Hepatocyte (in vitro differentiated cells): ENCODE results near the gene USP12. TPM values are rescaled to one million over a fixed set of nuclear protein-coding genes. Genes with fewer than 3 reads are reported as not detected.

Source experiments
- DNase-seq: peaks from one replicate; pipeline ENCODE4 v3.0.0-alpha.2; 2016; ENCODE audit warnings: low spot score
- H2AFZ ChIP-seq: fragments of 200-600 bp; sonication (generic); 2 replicates; pipeline ENCODE4 v1.6.0; 2016; ENCODE audit warnings: antibody characterized with exemption, mild to moderate bottlenecking
- H3K27ac ChIP-seq: fragments of 200-600 bp; sonication (generic); 2 replicates; pipeline ENCODE4 v1.5.1; 2016; ENCODE audit warnings: mild to moderate bottlenecking
- H3K27me3 ChIP-seq: fragments of 200-600 bp; sonication (generic); 2 replicates; pipeline ENCODE4 v1.6.1; 2016
- H3K36me3 ChIP-seq: fragments of 200-600 bp; sonication (generic); replicated peaks from 2 replicates; pipeline ENCODE4 v1.5.1; 2016; ENCODE audit warnings: low read depth; ENCODE audit not compliant: insufficient read depth
- H3K4me1 ChIP-seq: fragments of 200-600 bp; sonication (generic); 2 replicates; pipeline ENCODE4 v1.5.1; 2016; ENCODE audit warnings: mild to moderate bottlenecking, moderate library complexity; ENCODE audit not compliant: insufficient read depth
- H3K4me2 ChIP-seq: fragments of 200-600 bp; sonication (generic); 2 replicates; pipeline ENCODE4 v1.6.0; 2016
- H3K4me3 ChIP-seq: fragments of 200-600 bp; sonication (generic); 2 replicates; pipeline ENCODE4 v1.5.1; 2016; ENCODE audit warnings: mild to moderate bottlenecking
- H3K79me2 ChIP-seq: fragments of 200-600 bp; sonication (generic); 2 replicates; pipeline ENCODE4 v1.6.0; 2017; ENCODE audit warnings: mild to moderate bottlenecking
- H3K9me2 ChIP-seq: fragments of 200-600 bp; sonication (generic); replicated peaks from 2 replicates; pipeline ENCODE4 v1.6.0; 2017; ENCODE audit warnings: mild to moderate bottlenecking; ENCODE audit not compliant: insufficient read depth
- H3K9me3 ChIP-seq: fragments of 200-600 bp; sonication (generic); 2 replicates; pipeline ENCODE4 v1.5.1; 2016; ENCODE audit warnings: low read depth, mild to moderate bottlenecking
- H4K20me1 ChIP-seq: fragments of 200-600 bp; sonication (generic); 2 replicates; pipeline ENCODE4 v1.6.0; 2016; ENCODE audit warnings: mild to moderate bottlenecking; ENCODE audit not compliant: insufficient read depth, poor library complexity, severe bottlenecking
- CTCF ChIP-seq: fragments of 200-600 bp; sonication (generic); IDR thresholded peaks from 2 replicates; pipeline ENCODE4 v1.5.1; 2016; ENCODE audit warnings: antibody characterized with exemption, mild to moderate bottlenecking; ENCODE audit not compliant: poor library complexity
- EZH2 ChIP-seq: fragments of 200-600 bp; sonication (generic); IDR thresholded peaks from 2 replicates; pipeline ENCODE4 v1.6.1; 2016; ENCODE audit warnings: antibody characterized with exemption, mild to moderate bottlenecking, borderline replicate concordance
- EZH2phosphoT487 ChIP-seq: fragments of 200-600 bp; sonication (generic); IDR thresholded peaks from one replicate; pipeline ENCODE4 v1.6.1; 2018; ENCODE audit warnings: antibody characterized with exemption, mild to moderate bottlenecking, low read depth, moderate library complexity; ENCODE audit not compliant: unreplicated experiment, severe bottlenecking
- WGBS: methylation state at CpG from one replicate; pipeline ENCODE4 v1.1.6; 2016; ENCODE audit warnings: low lambda C conversion rate; ENCODE audit errors: missing lambda C conversion rate; 5-methylcytosine and 5-hydroxymethylcytosine counted together
- polyA plus RNA-seq: library from polyadenylated mRNA; unstranded; fragments of >200 nt; fragmentation: Nextera tagmentation; extraction: Ambion mirVana; gene quantifications from 2 replicates; pipeline ENCODE4 v1.2.1, GENCODE V29; 2016
- total RNA-seq: library from RNA; depleted of rRNA; stranded (reverse); fragments of >200 nt; gene quantifications from 2 replicates; pipeline ENCODE4 v1.2.3, GENCODE V29; 2014

USP12 gene
- total and polyA plus RNA-seq, 2 experiments from 2014 or later: 17.5 to 26.4 TPM

- no peaks in the 10 kb centered on the region for H3K9me2 ChIP-seq
- no peak overlapping the region for H3K27ac ChIP-seq
- H3K9me3 ChIP-seq: no peaks in the 10 kb centered on the region
- no peak overlapping the region for H3K4me3 ChIP-seq
- H3K36me3 ChIP-seq: no peaks in the 10 kb centered on the region
- no peak overlapping the region for H3K4me2 ChIP-seq
- no peak overlapping the region for H2AFZ ChIP-seq
- no peak for DNase-seq
- H4K20me1 ChIP-seq: no peaks in the 10 kb centered on the region
- TF ChIP-seq EZH2phosphoT487 (no peak), CTCF (no peak), EZH2 (no peak)
- H3K79me2 ChIP-seq: no peaks in the 10 kb centered on the region
- H3K4me1 ChIP-seq: peaks cover 28% of the 10 kb centered on the region
- WGBS: 97% methylated on average over 8 of the region's 8 CpGs
- no peaks in the 10 kb centered on the region for H3K27me3 ChIP-seq
Observed at GRCh38 chr13:27020415-27020814, 151.2 kb downstream of the USP12 start.

GRCh38 chr13:27018882-27019281, 152.7 kb downstream of the USP12 start:
- Histone ChIP-seq H3K79me2 (no peaks in the 10 kb centered on the region), H3K27ac (no peak overlapping the region), H3K4me2 (peak overlapping the region; percentile 23), H4K20me1 (no peaks in the 10 kb centered on the region), H3K9me3 (no peaks in the 10 kb centered on the region), H3K9me2 (no peaks in the 10 kb centered on the region), H2AFZ (no peak overlapping the region), H3K4me1 (peaks cover 24% of the 10 kb centered on the region), H3K27me3 (no peaks in the 10 kb centered on the region), H3K36me3 (no peaks in the 10 kb centered on the region), H3K4me3 (no peak overlapping the region)
- no peak for DNase-seq
- TF ChIP-seq CTCF: no peak
- no peak for TF ChIP-seq EZH2
- no peak for TF ChIP-seq EZH2phosphoT487
- WGBS: 43% methylated on average over 5 of the region's 5 CpGs

- Histone ChIP-seq H3K4me1 (peaks cover 21% of the 10 kb centered on the region), H4K20me1 (no peaks in the 10 kb centered on the region), H3K9me2 (no peaks in the 10 kb centered on the region), H3K4me2 (peak overlapping the region; percentile 23), H3K79me2 (no peaks in the 10 kb centered on the region), H2AFZ (no peak overlapping the region), H3K9me3 (no peaks in the 10 kb centered on the region), H3K4me3 (no peak overlapping the region), H3K27me3 (no peaks in the 10 kb centered on the region), H3K27ac (no peak overlapping the region), H3K36me3 (no peaks in the 10 kb centered on the region)
- TF ChIP-seq EZH2phosphoT487: no peak
- TF ChIP-seq CTCF: no peak
- TF ChIP-seq EZH2: no peak
- WGBS: 59% methylated on average over 8 of the region's 8 CpGs
- no peak for DNase-seq
Observed at GRCh38 chr13:27018344-27018861, 153.2 kb downstream of the USP12 start.
